ENCODE data around the gene NUP62. TPM values are rescaled to one million over a fixed set of nuclear protein-coding genes. Genes with fewer than 3 reads are reported as not detected.

The NUP62 gene
- total RNA-seq, 1 experiment from 2014 or later = 54.6 TPM

DNA sequence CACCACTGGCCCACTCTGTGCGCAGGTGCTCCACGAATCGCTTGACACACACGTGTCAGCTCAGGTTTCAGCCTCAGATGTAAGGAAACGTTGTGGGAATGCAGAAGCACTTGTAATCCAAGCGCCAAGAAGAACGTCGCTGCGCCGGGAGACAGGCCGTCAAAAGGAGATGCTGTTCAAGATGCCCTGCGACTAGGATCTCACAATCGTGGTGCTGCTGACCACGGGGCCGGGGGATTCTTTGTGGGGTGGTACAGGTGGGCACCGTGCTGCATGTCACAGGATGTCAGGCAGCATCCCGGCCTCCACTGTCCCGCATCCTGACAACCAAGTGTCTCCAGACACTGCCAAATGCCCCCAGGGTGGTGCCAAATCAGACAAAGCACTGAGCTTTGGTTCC is 48.6 kb upstream of the NUP62 start:
- Histone ChIP-seq H3K4me3 (ENCODE audit: low read depth in 2 of 2, low read length in 2 of 2) (no peak overlapping the region), H3K27ac (ENCODE audit: low read length) (no peak overlapping the region), H3K27me3 (ENCODE audit: control insufficient read depth, insufficient read depth, low read length) (no peaks in the 10 kb centered on the region), H3K4me1 (ENCODE audit: control insufficient read depth, insufficient read depth, low read length) (no peaks in the 10 kb centered on the region), H3K36me3 (ENCODE audit: control insufficient read depth, insufficient read depth, low read length) (no peaks in the 10 kb centered on the region), H3K9me3 (ENCODE audit: control insufficient read depth, insufficient read depth, low read depth, low read length) (no peaks in the 10 kb centered on the region)
- DNase-seq (ENCODE audit: low read depth, low spot score) = no peak
- ChIA-PET POLR2A (no interaction called here), CTCF (no interaction called here)
- in situ Hi-C loops (cut with HindIII; ENCODE audit: low pct_unique_long_range_greater_than_20kb, low sequenced_read_pairs) = no loop called here
- ATAC-seq = no peak
- intact Hi-C loops (cut with micrococcal nuclease; ENCODE audit: unreplicated experiment) = no loop called here
- BruUV-seq (replicated peaks) = no TSS peak
- no peak for TF ChIP-seq TCF7L2 (IDR thresholded peaks at IDR 0.05; ENCODE audit: low read depth, low read length)

DNA sequence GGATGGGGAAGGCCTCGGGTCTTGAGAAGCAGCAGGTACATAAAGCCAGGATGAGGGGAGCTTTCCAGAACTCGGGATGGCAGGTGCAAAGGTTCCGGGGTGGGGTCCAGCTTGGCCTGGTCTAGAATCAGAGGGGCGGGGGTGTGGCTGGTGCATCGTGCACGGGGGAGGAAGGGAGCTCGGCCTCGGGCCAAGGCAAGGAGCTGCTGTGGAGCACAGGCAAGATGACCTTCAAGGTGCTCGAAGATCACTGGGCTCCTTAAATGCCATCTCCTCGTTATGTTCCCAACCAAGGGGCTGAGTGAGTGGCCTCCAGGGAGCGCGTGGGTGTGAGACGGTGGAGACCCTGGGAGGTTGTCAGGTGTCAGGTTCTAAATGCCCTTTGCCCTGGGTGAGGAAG is 47.8 kb upstream of the NUP62 start:
- DNase-seq (ENCODE audit: low read depth, low spot score) (no peak), ATAC-seq (no peak)
- H3K36me3 ChIP-seq (ENCODE audit: control insufficient read depth, insufficient read depth, low read length) = no peaks in the 10 kb centered on the region
- ChIA-PET CTCF (no interaction called here), POLR2A (no interaction called here)
- no peak overlapping the region for H3K27ac ChIP-seq (ENCODE audit: low read length)
- H3K9me3 ChIP-seq (ENCODE audit: control insufficient read depth, insufficient read depth, low read depth, low read length) = no peaks in the 10 kb centered on the region
- in situ Hi-C loops (cut with HindIII; ENCODE audit: low pct_unique_long_range_greater_than_20kb, low sequenced_read_pairs) (no loop called here), intact Hi-C loops (cut with micrococcal nuclease; ENCODE audit: unreplicated experiment) (no loop called here)
- H3K4me3 ChIP-seq (ENCODE audit: low read depth in 2 of 2, low read length in 2 of 2) = no peak overlapping the region
- H3K4me1 ChIP-seq (ENCODE audit: control insufficient read depth, insufficient read depth, low read length) = no peaks in the 10 kb centered on the region
- TF ChIP-seq TCF7L2 (IDR thresholded peaks at IDR 0.05; ENCODE audit: low read depth, low read length) (no peak), SIN3A (IDR thresholded peaks at IDR 0.05; ENCODE audit: borderline replicate concordance, insufficient read depth, low read depth, low read length) (no peak), POLR2AphosphoS5 (IDR thresholded peaks at IDR 0.05; ENCODE audit: low read depth, low read length) (no peak)
- TF ChIP-seq, protein P1, sequence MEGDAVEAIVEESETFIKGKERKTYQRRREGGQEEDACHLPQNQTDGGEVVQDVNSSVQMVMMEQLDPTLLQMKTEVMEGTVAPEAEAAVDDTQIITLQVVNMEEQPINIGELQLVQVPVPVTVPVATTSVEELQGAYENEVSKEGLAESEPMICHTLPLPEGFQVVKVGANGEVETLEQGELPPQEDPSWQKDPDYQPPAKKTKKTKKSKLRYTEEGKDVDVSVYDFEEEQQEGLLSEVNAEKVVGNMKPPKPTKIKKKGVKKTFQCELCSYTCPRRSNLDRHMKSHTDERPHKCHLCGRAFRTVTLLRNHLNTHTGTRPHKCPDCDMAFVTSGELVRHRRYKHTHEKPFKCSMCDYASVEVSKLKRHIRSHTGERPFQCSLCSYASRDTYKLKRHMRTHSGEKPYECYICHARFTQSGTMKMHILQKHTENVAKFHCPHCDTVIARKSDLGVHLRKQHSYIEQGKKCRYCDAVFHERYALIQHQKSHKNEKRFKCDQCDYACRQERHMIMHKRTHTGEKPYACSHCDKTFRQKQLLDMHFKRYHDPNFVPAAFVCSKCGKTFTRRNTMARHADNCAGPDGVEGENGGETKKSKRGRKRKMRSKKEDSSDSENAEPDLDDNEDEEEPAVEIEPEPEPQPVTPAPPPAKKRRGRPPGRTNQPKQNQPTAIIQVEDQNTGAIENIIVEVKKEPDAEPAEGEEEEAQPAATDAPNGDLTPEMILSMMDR (IDR thresholded peaks at IDR 0.05) = no peak
- TF ChIP-seq, protein P2, sequence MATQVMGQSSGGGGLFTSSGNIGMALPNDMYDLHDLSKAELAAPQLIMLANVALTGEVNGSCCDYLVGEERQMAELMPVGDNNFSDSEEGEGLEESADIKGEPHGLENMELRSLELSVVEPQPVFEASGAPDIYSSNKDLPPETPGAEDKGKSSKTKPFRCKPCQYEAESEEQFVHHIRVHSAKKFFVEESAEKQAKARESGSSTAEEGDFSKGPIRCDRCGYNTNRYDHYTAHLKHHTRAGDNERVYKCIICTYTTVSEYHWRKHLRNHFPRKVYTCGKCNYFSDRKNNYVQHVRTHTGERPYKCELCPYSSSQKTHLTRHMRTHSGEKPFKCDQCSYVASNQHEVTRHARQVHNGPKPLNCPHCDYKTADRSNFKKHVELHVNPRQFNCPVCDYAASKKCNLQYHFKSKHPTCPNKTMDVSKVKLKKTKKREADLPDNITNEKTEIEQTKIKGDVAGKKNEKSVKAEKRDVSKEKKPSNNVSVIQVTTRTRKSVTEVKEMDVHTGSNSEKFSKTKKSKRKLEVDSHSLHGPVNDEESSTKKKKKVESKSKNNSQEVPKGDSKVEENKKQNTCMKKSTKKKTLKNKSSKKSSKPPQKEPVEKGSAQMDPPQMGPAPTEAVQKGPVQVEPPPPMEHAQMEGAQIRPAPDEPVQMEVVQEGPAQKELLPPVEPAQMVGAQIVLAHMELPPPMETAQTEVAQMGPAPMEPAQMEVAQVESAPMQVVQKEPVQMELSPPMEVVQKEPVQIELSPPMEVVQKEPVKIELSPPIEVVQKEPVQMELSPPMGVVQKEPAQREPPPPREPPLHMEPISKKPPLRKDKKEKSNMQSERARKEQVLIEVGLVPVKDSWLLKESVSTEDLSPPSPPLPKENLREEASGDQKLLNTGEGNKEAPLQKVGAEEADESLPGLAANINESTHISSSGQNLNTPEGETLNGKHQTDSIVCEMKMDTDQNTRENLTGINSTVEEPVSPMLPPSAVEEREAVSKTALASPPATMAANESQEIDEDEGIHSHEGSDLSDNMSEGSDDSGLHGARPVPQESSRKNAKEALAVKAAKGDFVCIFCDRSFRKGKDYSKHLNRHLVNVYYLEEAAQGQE (IDR thresholded peaks at IDR 0.05; ENCODE audit: insufficient read depth in 1 of 2, low read depth in 2 of 2, low read length in 1 of 2) = no peak
- no peaks in the 10 kb centered on the region for H3K27me3 ChIP-seq (ENCODE audit: control insufficient read depth, insufficient read depth, low read length)
- no TSS peak for BruUV-seq (replicated peaks)

DNA sequence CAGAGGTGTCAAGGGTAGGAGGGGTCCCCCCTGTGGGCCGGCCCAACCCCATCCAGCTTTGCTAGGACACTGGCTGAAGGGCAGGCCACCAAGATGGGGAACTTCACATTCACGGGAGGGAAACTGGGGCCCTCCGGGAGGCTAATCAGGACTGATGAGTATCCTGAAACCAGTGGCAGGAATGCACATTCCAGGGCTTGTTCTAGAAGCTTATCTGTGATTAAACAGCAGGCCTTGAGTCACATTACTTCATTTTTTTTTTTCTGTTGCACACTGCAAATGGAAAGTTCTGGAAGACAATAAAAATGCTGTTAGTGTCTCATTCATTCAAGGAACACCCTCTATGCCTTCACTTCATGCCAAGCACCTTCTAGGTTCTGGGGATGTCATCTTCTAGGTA is 47.2 kb upstream of the NUP62 start:
- POLR2A ChIA-PET = no interaction called here
- in situ Hi-C loops (cut with HindIII; ENCODE audit: low pct_unique_long_range_greater_than_20kb, low sequenced_read_pairs) = no loop called here
- TF ChIP-seq TCF7L2 (IDR thresholded peaks at IDR 0.05; ENCODE audit: low read depth, low read length) (no peak), SIN3A (IDR thresholded peaks at IDR 0.05; ENCODE audit: borderline replicate concordance, insufficient read depth, low read depth, low read length) (no peak), POLR2AphosphoS5 (IDR thresholded peaks at IDR 0.05; ENCODE audit: low read depth, low read length) (no peak)
- TF ChIP-seq, protein P1 (IDR thresholded peaks at IDR 0.05) = no peak
- TF ChIP-seq, protein P2 (IDR thresholded peaks at IDR 0.05; ENCODE audit: insufficient read depth in 1 of 2, low read depth in 2 of 2, low read length in 1 of 2) = no peak
- Histone ChIP-seq H3K27ac (ENCODE audit: low read length) (no peak overlapping the region), H3K27me3 (ENCODE audit: control insufficient read depth, insufficient read depth, low read length) (no peaks in the 10 kb centered on the region), H3K9me3 (ENCODE audit: control insufficient read depth, insufficient read depth, low read depth, low read length) (no peaks in the 10 kb centered on the region), H3K4me1 (ENCODE audit: control insufficient read depth, insufficient read depth, low read length) (no peaks in the 10 kb centered on the region), H3K36me3 (ENCODE audit: control insufficient read depth, insufficient read depth, low read length) (no peaks in the 10 kb centered on the region), H3K4me3 (ENCODE audit: low read depth in 2 of 2, low read length in 2 of 2) (no peak overlapping the region)
- BruUV-seq (replicated peaks) = no TSS peak
- no peak for DNase-seq (ENCODE audit: low read depth, low spot score)
- CTCF ChIA-PET = no interaction called here
- intact Hi-C loops (cut with micrococcal nuclease; ENCODE audit: unreplicated experiment) = no loop called here
- no peak for ATAC-seq

All from Panc1 (cell line).